Measurements from ENCODE around the gene KAZN.

DNA sequence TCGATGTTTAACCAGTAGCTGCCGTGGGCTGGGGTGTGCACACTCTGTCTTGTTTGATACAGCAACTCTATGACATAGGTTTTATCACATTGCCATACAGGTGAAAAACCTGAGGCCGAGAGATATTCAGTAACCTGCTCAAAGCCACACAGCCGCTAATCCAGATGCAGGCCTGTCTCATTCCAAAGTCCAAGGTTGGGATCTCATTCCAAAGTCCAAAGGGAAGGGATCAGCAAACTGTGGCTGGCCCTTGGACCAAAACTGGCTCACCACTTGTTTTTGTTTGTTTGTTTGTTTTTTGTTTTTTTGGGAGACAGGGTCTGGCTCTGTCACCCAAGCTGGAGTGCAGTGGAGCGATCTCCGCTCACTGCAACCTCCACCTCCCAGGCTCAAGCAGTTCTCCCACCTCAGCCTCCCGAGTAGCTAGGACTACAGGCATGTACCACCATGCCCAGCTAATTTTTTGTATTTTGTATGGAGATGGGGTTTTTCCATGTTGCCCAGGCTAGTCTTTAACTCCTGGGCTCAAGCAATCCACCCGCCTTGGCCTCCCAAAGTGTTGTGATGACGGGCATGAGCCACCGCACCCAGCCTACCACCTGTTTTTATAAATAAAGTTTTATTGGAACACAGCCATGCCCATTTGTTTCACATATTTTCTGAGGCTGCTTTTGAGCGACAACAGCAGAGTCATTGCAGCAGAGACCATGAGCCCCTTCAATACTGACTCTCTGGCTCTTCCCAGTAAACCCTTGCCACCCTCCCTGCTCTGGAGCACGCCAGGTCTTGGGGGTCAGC is 391.6 kb downstream of the KAZN start:
- TF ChIP-seq, protein P1, sequence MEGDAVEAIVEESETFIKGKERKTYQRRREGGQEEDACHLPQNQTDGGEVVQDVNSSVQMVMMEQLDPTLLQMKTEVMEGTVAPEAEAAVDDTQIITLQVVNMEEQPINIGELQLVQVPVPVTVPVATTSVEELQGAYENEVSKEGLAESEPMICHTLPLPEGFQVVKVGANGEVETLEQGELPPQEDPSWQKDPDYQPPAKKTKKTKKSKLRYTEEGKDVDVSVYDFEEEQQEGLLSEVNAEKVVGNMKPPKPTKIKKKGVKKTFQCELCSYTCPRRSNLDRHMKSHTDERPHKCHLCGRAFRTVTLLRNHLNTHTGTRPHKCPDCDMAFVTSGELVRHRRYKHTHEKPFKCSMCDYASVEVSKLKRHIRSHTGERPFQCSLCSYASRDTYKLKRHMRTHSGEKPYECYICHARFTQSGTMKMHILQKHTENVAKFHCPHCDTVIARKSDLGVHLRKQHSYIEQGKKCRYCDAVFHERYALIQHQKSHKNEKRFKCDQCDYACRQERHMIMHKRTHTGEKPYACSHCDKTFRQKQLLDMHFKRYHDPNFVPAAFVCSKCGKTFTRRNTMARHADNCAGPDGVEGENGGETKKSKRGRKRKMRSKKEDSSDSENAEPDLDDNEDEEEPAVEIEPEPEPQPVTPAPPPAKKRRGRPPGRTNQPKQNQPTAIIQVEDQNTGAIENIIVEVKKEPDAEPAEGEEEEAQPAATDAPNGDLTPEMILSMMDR (IDR thresholded peaks at IDR 0.05), result no peak
- TF ChIP-seq POLR2A (IDR thresholded peaks at IDR 0.05), result no peak
